Transverse colon (tissue), 4 donors: ENCODE data around the gene SLAMF9. TPM values are rescaled to one million over a fixed set of nuclear protein-coding genes. Genes with fewer than 3 reads are reported as not detected.
A peak's percentile ranks its signal among the peaks of the same experiment; 100 is the strongest.

Experiments
- DNase-seq: peaks from one replicate; pipeline ENCODE4 v3.0.0-alpha.2; 2019
- H3K27ac ChIP-seq, 4 donors: fragments of 200-600 bp; sonication (generic); 2 replicates each; pipeline ENCODE4 v1.5.1; 2016 to 2018; ENCODE audit warnings: inconsistent platforms in 4 of 4
- H3K27me3 ChIP-seq: fragments of 200-600 bp; sonication (generic); 2 replicates; pipeline ENCODE4 v1.5.1; 2017; ENCODE audit warnings: inconsistent platforms
- H3K36me3 ChIP-seq, 4 donors: fragments of 200-600 bp; sonication (generic); 2 replicates each; pipeline ENCODE4 v1.5.1; 2017 to 2019; ENCODE audit warnings: inconsistent platforms in 4 of 4
- H3K4me1 ChIP-seq, 4 donors: fragments of 200-600 bp; sonication (generic); 2 replicates each; pipeline ENCODE4 v1.5.1; 2017 to 2020; ENCODE audit warnings: inconsistent platforms in 4 of 4
- H3K4me3 ChIP-seq, 4 donors: fragments of 200-600 bp; sonication (generic); 1 replicate in 1 of 4; 2 replicates in 3 of 4; pipeline versions ENCODE4 v1.5.1 to v1.6.1; 2017 to 2019; ENCODE audit warnings: inconsistent platforms in 4 of 4
- H3K9me3 ChIP-seq, 2 donors: fragments of 200-600 bp; sonication (generic); 2 replicates each; pipeline ENCODE4 v1.5.1; 2017 to 2019; ENCODE audit warnings: inconsistent platforms in 2 of 2
- CTCF ChIP-seq, 5 experiments: fragments of 200-600 bp in 3 of 5; fragments of 450-650 bp in 2 of 5; sonication (generic) in 3 of 5; IDR thresholded peaks; 1 replicate in 2 of 5; 2 replicates in 3 of 5; pipeline ENCODE4 v1.5.1; 2016 to 2017; ENCODE audit warnings: antibody characterized with exemption in 5 of 5, inconsistent platforms in 3 of 5, mild to moderate bottlenecking in 2 of 5, moderate library complexity in 1 of 5
- EP300 ChIP-seq: sonication (generic); formaldehyde crosslinking; IDR thresholded peaks from one replicate; pipeline ENCODE4 v1.6.1; 2017; ENCODE audit warnings: antibody characterized with exemption, low read depth
- POLR2A ChIP-seq: fragments of 450-650 bp; IDR thresholded peaks from one replicate; pipeline ENCODE4 v1.6.1; 2016; ENCODE audit warnings: antibody characterized with exemption, mild to moderate bottlenecking, moderate library complexity
- POLR2AphosphoS5 ChIP-seq, 3 donors: sonication (generic); formaldehyde crosslinking; IDR thresholded peaks; one replicate each; pipeline ENCODE4 v1.6.1; 2016; ENCODE audit warnings: antibody characterized with exemption in 3 of 3
- WGBS, 2 donors: methylation state at CpG; one replicate each; pipeline ENCODE4 v1.1.5; 2018; ENCODE audit warnings: low coverage in 1 of 2; 5-methylcytosine and 5-hydroxymethylcytosine counted together
- in situ Hi-C, 4 donors: fragments of 200-750 bp; cut with MboI; loops; one replicate each; pipeline versions ENCODE4 v1.15.0 to v1.15.1; 2017; ENCODE audit warnings: low sequenced_read_pairs in 3 of 4, low pct_ligation_motif_present in 1 of 4, low pct_unique_long_range_greater_than_20kb in 1 of 4
- intact Hi-C: fragments of 100-400 bp; cut with DNase I; formaldehyde crosslinking; loops from one replicate; pipeline ENCODE4 v1.15.1; 2023; ENCODE audit warnings: low total_unique reads
- total RNA-seq, 4 donors: library from RNA; depleted of rRNA; stranded (reverse); fragments of >200 nt; gene quantifications; one replicate each; pipeline ENCODE4 v1.1.0, GENCODE V29; 2016

Gene SLAMF9
- total RNA-seq, 4 donors from 2014 or later, result 0.64 TPM; not detected in 3

GRCh38 chr1:159940006-159940620 is 13.9 kb downstream of the SLAMF9 start:
- no peak for DNase-seq
- 88 to 100% methylated on average over 6 to 11 of the region's 11 CpGs for WGBS, 2 donors
- H3K36me3 ChIP-seq, result no peaks in the 10 kb centered on the region

GRCh38 chr1:159939678-159940002 is 14.4 kb downstream of the SLAMF9 start:
- intact Hi-C loops (no loop called here), in situ Hi-C loops (loop anchor here (5.0 to 10.0 kb wide), 2 partner anchors 65 to 68 kb away; no protein-coding TSS in a partner anchor)
- no peak for TF ChIP-seq POLR2A
- TF ChIP-seq POLR2AphosphoS5 (IDR thresholded peaks at IDR 0.05), result peak in 1 of 3 donors; percentile 18
- H3K9me3 ChIP-seq, result no peaks in the 10 kb centered on the region
- H3K27ac ChIP-seq, result peak overlapping the region; percentile 51 to 76 (median 58)
- 64% methylated on average over 3 of the region's 3 CpGs; no CpG with 5 or more reads in 1 of the 2 donors for WGBS, 2 donors
- H3K4me3 ChIP-seq, result no peak overlapping the region
- peaks cover 7% of the 10 kb centered on the region for H3K27me3 ChIP-seq
- no peaks in the 10 kb centered on the region for H3K36me3 ChIP-seq
- peaks cover 21 to 52% (median 39%) of the 10 kb centered on the region in 4 donors for H3K4me1 ChIP-seq
- no peak for DNase-seq

More at GRCh38 chr1:159940006-159940620, 13.9 kb downstream of the SLAMF9 start:
- intact Hi-C loops, result no loop called here
- Histone ChIP-seq H3K4me1 (peaks cover 26 to 57% (median 44%) of the 10 kb centered on the region in 4 donors), H3K9me3 (no peaks in the 10 kb centered on the region), H3K27ac (peak overlapping the region in 2 of 4 donors; percentile 51 to 52), H3K27me3 (peaks cover 12% of the 10 kb centered on the region), H3K4me3 (no peak overlapping the region)
- TF ChIP-seq POLR2AphosphoS5 (IDR thresholded peaks at IDR 0.05), result no peak
- no peak for TF ChIP-seq CTCF (IDR thresholded peaks at IDR 0.05)
- TF ChIP-seq POLR2A, result no peak
- no peak for TF ChIP-seq EP300
- in situ Hi-C loops, result no loop called here

GRCh38 chr1:159938905-159939677 is 14.9 kb downstream of the SLAMF9 start:
- Histone ChIP-seq H3K4me3 (no peak overlapping the region), H3K36me3 (no peaks in the 10 kb centered on the region), H3K27ac (peak overlapping the region; percentile 51 to 76 (median 58)), H3K4me1 (peaks cover 21 to 47% (median 37%) of the 10 kb centered on the region in 4 donors), H3K9me3 (no peaks in the 10 kb centered on the region), H3K27me3 (peaks cover 2% of the 10 kb centered on the region)
- TF ChIP-seq EP300 (no peak), CTCF (IDR thresholded peaks at IDR 0.05) (no peak), POLR2AphosphoS5 (IDR thresholded peaks at IDR 0.05) (no peak), POLR2A (no peak)
- 71 to 74% methylated on average over 5 to 6 of the region's 6 CpGs for WGBS, 2 donors
- in situ Hi-C loops (loop anchor here (5.0 to 10.0 kb wide), 2 partner anchors 66 to 68 kb away; no protein-coding TSS in a partner anchor), intact Hi-C loops (no loop called here)
- no peak for DNase-seq

GRCh38 chr1:159938211-159938852 is 15.7 kb downstream of the SLAMF9 start:
- in situ Hi-C loops (loop anchor here (5.0 to 10.0 kb wide), 2 partner anchors 66 to 69 kb away; no protein-coding TSS in a partner anchor), intact Hi-C loops (no loop called here)
- Histone ChIP-seq H3K9me3 (no peaks in the 10 kb centered on the region), H3K27me3 (no peaks in the 10 kb centered on the region), H3K4me3 (no peak overlapping the region), H3K36me3 (no peaks in the 10 kb centered on the region), H3K27ac (peak overlapping the region; percentile 4 to 65 (median 52)), H3K4me1 (peaks cover 21 to 43% (median 37%) of the 10 kb centered on the region in 4 donors)
- no peak for TF ChIP-seq POLR2A
- no peak for TF ChIP-seq POLR2AphosphoS5 (IDR thresholded peaks at IDR 0.05)
- TF ChIP-seq EP300, result no peak
- TF ChIP-seq CTCF (IDR thresholded peaks at IDR 0.05), result no peak
- WGBS, 2 donors, result 40 to 53% methylated on average over 2 to 7 of the region's 7 CpGs
- DNase-seq, result no peak
